Articular chondrocyte of knee joint (primary cell): ENCODE results near the gene RHOV. TPM values are rescaled to one million over a fixed set of nuclear protein-coding genes. Genes with fewer than 3 reads are reported as not detected.

Experiments used
- small RNA-seq: library from RNA; depleted of rRNA; stranded (forward); fragments of <200 nt; gene quantifications from one replicate; pipeline ENCODE3, GENCODE V24; 2012
- total RNA-seq: library from RNA; depleted of rRNA; stranded (reverse); fragments of >200 nt; gene quantifications from 2 replicates; pipeline ENCODE4 v1.2.3, GENCODE V29; 2012

Gene RHOV, protein sequence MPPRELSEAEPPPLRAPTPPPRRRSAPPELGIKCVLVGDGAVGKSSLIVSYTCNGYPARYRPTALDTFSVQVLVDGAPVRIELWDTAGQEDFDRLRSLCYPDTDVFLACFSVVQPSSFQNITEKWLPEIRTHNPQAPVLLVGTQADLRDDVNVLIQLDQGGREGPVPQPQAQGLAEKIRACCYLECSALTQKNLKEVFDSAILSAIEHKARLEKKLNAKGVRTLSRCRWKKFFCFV
- total RNA-seq, result not detected in 2 replicates

GRCh38 chr15:40873694-40874561, at the start of gene RHOV:
Gene RHOV (minus strand): TSS chr15:40874234. CDS start chr15:40874139, 95 bp downstream.

DNA sequence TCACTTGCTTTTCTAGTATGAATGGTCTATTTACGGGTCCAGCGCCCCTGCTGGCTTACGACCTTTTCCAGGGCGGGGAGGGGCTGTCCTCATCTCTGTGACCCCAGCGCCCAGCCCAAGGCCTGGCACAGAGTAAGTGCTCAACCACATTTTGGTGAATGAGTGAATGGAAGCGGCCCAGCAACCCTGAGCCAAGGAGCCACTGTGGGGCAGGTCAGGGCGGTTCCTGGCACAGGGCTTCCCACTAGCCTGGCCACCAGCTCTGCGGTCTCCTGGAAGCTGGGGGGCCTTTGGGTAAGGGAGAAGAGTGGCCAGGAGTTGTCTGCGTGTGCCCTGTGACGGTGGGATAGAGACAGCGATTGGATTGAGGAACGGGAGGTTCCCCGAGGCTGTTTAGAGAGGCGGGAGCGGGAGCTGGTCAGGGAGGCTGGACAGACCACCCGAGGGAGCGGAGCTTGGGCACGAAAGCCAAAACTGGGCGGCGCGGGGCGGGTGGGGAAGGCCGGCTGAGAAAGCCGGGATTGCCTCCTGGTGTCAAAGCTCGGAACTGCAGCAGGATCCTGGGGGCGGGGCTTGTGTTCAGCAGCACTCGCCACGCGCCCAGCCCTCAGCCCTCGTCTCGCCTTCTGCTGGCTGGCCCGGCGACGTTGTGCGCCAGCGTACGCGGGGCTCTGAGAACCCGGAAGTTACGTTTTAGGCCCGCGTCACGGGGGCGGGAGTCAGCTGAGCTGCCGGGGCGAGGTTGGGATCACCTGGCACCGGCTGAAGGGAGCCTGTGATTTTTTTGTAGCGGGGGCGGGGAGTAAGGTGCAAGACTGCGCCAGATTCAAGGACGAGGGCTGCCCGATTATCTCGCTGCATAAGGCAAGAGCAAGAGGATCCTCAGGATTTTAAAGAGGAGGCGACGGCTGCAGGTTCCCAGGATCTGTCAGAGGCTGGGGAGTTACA, 20.0 kb upstream of the RHOV start, which contains the start of gene VPS18:
Gene VPS18 (plus strand): TSS at position 718 of the 948 bp plus-strand sequence. CDS start 319 bp downstream, outside the sequence.

DNA sequence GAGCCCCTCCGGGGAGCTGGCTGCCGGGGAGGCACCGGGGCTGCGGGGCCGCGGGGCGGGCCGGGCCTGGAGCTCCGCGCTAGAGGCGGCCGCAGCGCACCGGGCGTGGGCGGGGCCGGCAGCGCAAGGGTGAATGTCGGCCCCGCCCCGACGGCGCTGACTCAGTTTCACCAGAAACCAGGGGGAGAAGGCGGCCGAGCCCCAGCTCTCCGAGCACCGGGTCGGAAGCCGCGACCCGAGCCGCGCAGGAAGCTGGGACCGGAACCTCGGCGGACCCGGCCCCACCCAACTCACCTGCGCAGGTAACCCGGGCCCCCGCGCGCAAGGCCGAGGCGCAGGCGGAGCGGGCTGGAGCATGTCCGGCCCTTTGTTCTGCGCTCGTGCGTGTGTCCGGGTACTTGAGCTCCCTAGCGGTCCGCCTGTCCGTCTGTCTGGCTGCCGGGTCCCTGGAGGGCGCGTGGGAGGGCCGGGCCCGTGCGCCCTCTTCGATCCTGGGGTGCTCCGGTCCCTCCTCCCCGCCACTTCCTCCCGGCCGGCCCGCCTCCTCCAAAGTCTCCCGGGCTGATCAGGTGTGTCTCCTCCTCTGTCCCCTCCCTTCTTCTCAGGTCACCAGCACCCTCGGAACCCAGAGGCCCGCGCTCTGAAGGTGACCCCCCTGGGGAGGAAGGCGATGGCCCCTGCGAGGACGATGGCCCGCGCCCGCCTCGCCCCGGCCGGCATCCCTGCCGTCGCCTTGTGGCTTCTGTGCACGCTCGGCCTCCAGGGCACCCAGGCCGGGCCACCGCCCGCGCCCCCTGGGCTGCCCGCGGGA, 29.9 kb downstream of the RHOV start, which contains the start of gene SPINT1:
Gene SPINT1 (plus strand): TSS at position 164 of the 811 bp plus-strand sequence. CDS start 507 bp downstream, at position 671.

DNA sequence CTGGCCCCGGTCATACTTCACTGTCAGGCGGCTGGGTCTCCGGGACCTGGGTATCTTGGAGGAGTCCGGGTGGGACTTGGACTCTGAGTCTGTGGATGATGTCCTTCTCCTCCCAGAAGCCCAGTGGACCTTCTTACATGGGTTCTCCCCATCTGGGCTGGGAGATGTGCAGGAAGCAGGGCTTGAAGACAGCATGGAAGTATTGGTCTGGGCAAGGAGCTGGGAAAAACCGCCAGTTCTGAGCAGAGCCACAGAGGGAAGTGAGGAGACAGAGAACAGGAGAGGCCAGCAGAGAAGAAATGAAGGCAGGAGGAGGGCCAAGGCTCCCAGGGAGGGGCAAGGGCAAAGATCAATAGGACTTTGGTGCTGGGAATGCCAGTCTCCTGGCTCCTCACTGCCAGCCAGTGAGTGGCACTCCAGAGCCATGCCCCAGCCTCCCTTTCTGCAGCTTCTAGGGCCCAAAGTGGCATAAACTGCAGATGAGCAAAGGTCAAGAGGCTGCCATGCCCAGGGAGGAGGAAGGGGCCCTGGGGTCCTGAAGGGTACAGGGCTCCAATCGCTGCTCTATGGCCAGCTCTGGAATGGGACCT, 45.5 kb downstream of the RHOV start, which contains the start of gene PPP1R14D:
Gene PPP1R14D (minus strand): TSS at position 262 of the 590 bp plus-strand sequence. CDS start 67 bp downstream, at position 195.

Small RNAs within 50 kb of the gene (small RNA-seq; reads per million reads assigned to genes)
- gene AC025166.1, result not detected

Other genes with a start within 250 kb of the RHOV start
- gene RAD51, start 179.1 kb downstream of the RHOV start, total RNA-seq, result 2.4 and 4.8 TPM in 2 replicates
- gene RMDN3, start 119.0 kb downstream of the RHOV start, total RNA-seq, result 17.4 and 18.5 TPM in 2 replicates
- 5.2 and 5.5 TPM in 2 replicates for gene GCHFR, start 110.2 kb downstream of the RHOV start, total RNA-seq
- gene C15orf62, start 104.3 kb downstream of the RHOV start, total RNA-seq, result 0.11 and 0.26 TPM in 2 replicates
- gene ZFYVE19, start 67.1 kb downstream of the RHOV start, total RNA-seq, result 14.6 and 22.3 TPM in 2 replicates
- gene DNAJC17, start 66.8 kb downstream of the RHOV start, total RNA-seq, result 23.9 and 26.1 TPM in 2 replicates
- gene PPP1R14D, start 45.5 kb downstream of the RHOV start, total RNA-seq, result not detected in 2 replicates
- gene SPINT1, start 30.2 kb downstream of the RHOV start, total RNA-seq, result 0.26 and 0.97 TPM in 2 replicates
- 37.6 and 38.8 TPM in 2 replicates for gene VPS18, start 20.2 kb upstream of the RHOV start, total RNA-seq
- 0.11 TPM in 1 of 2 replicates, not detected in the other for gene DLL4, start 55.1 kb upstream of the RHOV start, total RNA-seq
- gene CHAC1, start 79.2 kb upstream of the RHOV start, total RNA-seq, result 9.8 and 14.0 TPM in 2 replicates
- gene INO80, start 242.0 kb upstream of the RHOV start, total RNA-seq, result 24.4 and 24.6 TPM in 2 replicates